OCI-LY1 (cell line): ENCODE measurements around the gene HNRNPC.

ENCODE experiments used
- H2AFZ ChIP-seq: fragments of 200-600 bp; sonication (generic), shearing (Covaris generic); 2 replicates; pipeline ENCODE4 v1.6.0; 2014; ENCODE audit warnings: antibody characterized with exemption, mild to moderate bottlenecking, low read length
- H3F3A ChIP-seq: fragments of 200-600 bp; sonication (generic), shearing (Covaris generic); 2 replicates; pipeline ENCODE4 v1.6.0; 2014; ENCODE audit warnings: mild to moderate bottlenecking, antibody characterized with exemption, low read length, moderate library complexity; ENCODE audit not compliant: insufficient read depth
- H3K27ac ChIP-seq: fragments of 200-600 bp; sonication (generic); 2 replicates; pipeline ENCODE4 v1.5.1; 2014; ENCODE audit warnings: low read length, mixed run types, mild to moderate bottlenecking, low read depth; ENCODE audit not compliant: poor library complexity, severe bottlenecking
- H3K27me3 ChIP-seq: fragments of 200-600 bp; sonication (generic); 2 replicates; pipeline ENCODE4 v1.6.0; 2014; ENCODE audit warnings: antibody characterized with exemption, mild to moderate bottlenecking, low read length, moderate library complexity; ENCODE audit not compliant: insufficient read depth
- H3K36me3 ChIP-seq: fragments of 200-600 bp; sonication (generic); 2 replicates; pipeline ENCODE4 v1.6.1; 2014; ENCODE audit warnings: mild to moderate bottlenecking, antibody characterized with exemption, low read length, moderate library complexity, mixed read lengths; ENCODE audit not compliant: insufficient read depth
- H3K4me1 ChIP-seq: fragments of 200-600 bp; sonication (generic); 2 replicates; pipeline ENCODE4 v1.5.1; 2014; ENCODE audit warnings: mild to moderate bottlenecking, low read length, moderate library complexity; ENCODE audit not compliant: insufficient read depth, severe bottlenecking
- H3K4me2 ChIP-seq: fragments of 200-600 bp; sonication (generic), shearing (Covaris generic); 2 replicates; pipeline ENCODE4 v1.6.1; 2014; ENCODE audit warnings: low read length
- H3K4me3 ChIP-seq: fragments of 200-600 bp; sonication (generic); 2 replicates; pipeline ENCODE4 v1.5.1; 2014; ENCODE audit warnings: low read length, low read depth, mild to moderate bottlenecking, mixed read lengths; ENCODE audit not compliant: poor library complexity, severe bottlenecking
- H3K79me2 ChIP-seq: fragments of 200-600 bp; shearing (Covaris generic); 2 replicates; pipeline ENCODE4 v1.6.1; 2016; ENCODE audit warnings: mixed run types, low read length, mixed read lengths; ENCODE audit not compliant: insufficient read depth
- H3K9ac ChIP-seq: fragments of 200-600 bp; sonication (generic), shearing (Covaris generic); 2 replicates; pipeline ENCODE4 v1.6.1; 2014; ENCODE audit warnings: mild to moderate bottlenecking, low read length, mixed read lengths
- H3K9me2 ChIP-seq: fragments of 200-600 bp; sonication (generic), shearing (Covaris generic); 2 replicates; pipeline ENCODE4 v1.6.1; 2014; ENCODE audit warnings: low read depth, mild to moderate bottlenecking, low read length, mixed read lengths
- H3K9me3 ChIP-seq: fragments of 200-600 bp; shearing (Covaris generic); 2 replicates; pipeline ENCODE4 v1.6.1; 2014; ENCODE audit warnings: low read length, mixed read lengths
- H4K20me1 ChIP-seq: fragments of 200-600 bp; sonication (generic), shearing (Covaris generic); 2 replicates; pipeline ENCODE4 v1.6.0; 2016; ENCODE audit warnings: mild to moderate bottlenecking, low read length; ENCODE audit not compliant: insufficient read depth
- CTCF ChIP-seq: fragments of 200-600 bp; sonication (generic), shearing (Covaris generic); IDR thresholded peaks from 2 replicates; pipeline ENCODE4 v1.5.1; 2017; ENCODE audit warnings: mild to moderate bottlenecking, antibody characterized with exemption, low read length, moderate library complexity, mixed read lengths
- EZH2 ChIP-seq: fragments of 200-600 bp; sonication (generic), shearing (Covaris generic); IDR thresholded peaks from 2 replicates; pipeline ENCODE4 v1.8.0; 2017; ENCODE audit warnings: borderline replicate concordance, mixed run types, mild to moderate bottlenecking, antibody characterized with exemption, low read length, moderate library complexity, mixed read lengths

The HNRNPC gene

GRCh38 chr14:21261824-21262223, 7.4 kb downstream of the HNRNPC start:
- Histone ChIP-seq H3F3A (0 out of 2 replicates have a peak, but pooled peaks cover 10% of the 10 kb centered on the region), H4K20me1 (peaks cover 9% of the 10 kb centered on the region; the same call in 1 of the 2 replicates)

GRCh38 chr14:21258889-21259787, 10.1 kb downstream of the HNRNPC start:
- Histone ChIP-seq H3K9ac (no peak overlapping the region), H3K79me2 (peaks cover 99% of the 10 kb centered on the region), H3K27me3 (no peaks in the 10 kb centered on the region), H3K36me3 (peaks cover 94% of the 10 kb centered on the region), H3K27ac (no peak overlapping the region), H3K4me2 (no peak overlapping the region), H2AFZ (no peak overlapping the region), H3K4me1 (peaks cover 9% of the 10 kb centered on the region), H3K4me3 (no peak overlapping the region), H4K20me1 (peaks cover 17% of the 10 kb centered on the region; the same call in 1 of the 2 replicates), H3K9me3 (no peaks in the 10 kb centered on the region), H3F3A (peaks cover 7% of the 10 kb centered on the region; the same call in 1 of the 2 replicates), H3K9me2 (no peaks in the 10 kb centered on the region)
- no peak for TF ChIP-seq EZH2
- TF ChIP-seq CTCF, result no peak

More at GRCh38 chr14:21261824-21262223, 7.4 kb downstream of the HNRNPC start:
- Histone ChIP-seq H3K9me3 (no peaks in the 10 kb centered on the region), H3K27ac (no peak overlapping the region), H3K36me3 (peaks cover 94% of the 10 kb centered on the region), H3K27me3 (no peaks in the 10 kb centered on the region), H2AFZ (no peak overlapping the region), H3K4me3 (no peak overlapping the region), H3K4me1 (peaks cover 36% of the 10 kb centered on the region), H3K9ac (no peak overlapping the region), H3K4me2 (no peak overlapping the region; the same call in 1 of the 2 replicates), H3K79me2 (peaks cover 99% of the 10 kb centered on the region), H3K9me2 (no peaks in the 10 kb centered on the region)
- TF ChIP-seq EZH2, result no peak
- no peak for TF ChIP-seq CTCF

- TF ChIP-seq EZH2 (no peak), CTCF (no peak)
- Histone ChIP-seq H3K27ac (no peak overlapping the region), H3K9me3 (no peaks in the 10 kb centered on the region), H3F3A (peaks cover 3% of the 10 kb centered on the region; the same call in 1 of the 2 replicates), H3K4me2 (no peak overlapping the region), H3K9ac (no peak overlapping the region), H3K79me2 (peaks cover 99% of the 10 kb centered on the region), H3K4me1 (peaks cover under 1% of the 10 kb centered on the region), H4K20me1 (peaks cover 17% of the 10 kb centered on the region; the same call in 1 of the 2 replicates), H3K36me3 (peaks cover 94% of the 10 kb centered on the region), H2AFZ (no peak overlapping the region), H3K4me3 (no peak overlapping the region), H3K9me2 (no peaks in the 10 kb centered on the region), H3K27me3 (no peaks in the 10 kb centered on the region)
These were observed 11.0 kb downstream of the HNRNPC start for GRCh38 chr14:21258005-21258888.
